Left lung (tissue), 10 donors: Measurements from ENCODE around the gene PAQR6. TPM values are rescaled to one million over a fixed set of nuclear protein-coding genes. Genes with fewer than 3 reads are reported as not detected.

ENCODE experiments used
- ATAC-seq: fragments of 200-7000 bp; cut with Tn5 transposase; one replicate; pipeline ENCODE4 v1.9.1; 2020; ENCODE audit warnings: moderate library complexity
- DNase-seq, 4 donors: peaks; one replicate each; pipeline ENCODE4 v3.0.0-alpha.2; 2013 to 2020
- H3K27ac ChIP-seq, 2 donors: fragments of 200-600 bp; sonication (generic) in 1 of 2; one replicate each; pipeline versions ENCODE4 v1.5.0 to v1.8.0; 2020 to 2021
- H3K27me3 ChIP-seq, 2 donors: fragments of 200-600 bp; sonication (generic) in 1 of 2; one replicate each; pipeline versions ENCODE4 v1.5.0 to v1.8.0; 2020 to 2021
- H3K36me3 ChIP-seq, 2 donors: fragments of 200-600 bp; sonication (generic) in 1 of 2; one replicate each; pipeline versions ENCODE4 v1.5.0 to v1.8.0; 2020 to 2021
- H3K4me1 ChIP-seq, 2 donors: fragments of 200-600 bp; one replicate each; pipeline ENCODE4 v1.8.0; 2021
- H3K4me3 ChIP-seq, 2 donors: fragments of 200-600 bp; sonication (generic) in 1 of 2; one replicate each; pipeline versions ENCODE4 v1.5.0 to v1.8.0; 2020 to 2021; ENCODE audit warnings: mild to moderate bottlenecking in 1 of 2
- H3K9me3 ChIP-seq, 2 donors: fragments of 200-600 bp; sonication (generic) in 1 of 2; one replicate each; pipeline versions ENCODE4 v1.5.0 to v1.8.0; 2020 to 2021
- intact Hi-C, 2 donors: fragments of 100-400 bp; cut with DNase I; formaldehyde crosslinking; loops; one replicate each; pipeline versions ENCODE4 v1.11.2 to v1.14.2; 2022
- polyA plus RNA-seq, 6 donors: library from polyadenylated mRNA; unstranded; fragments of 120-200 nt; gene quantifications; one replicate each; pipeline ENCODE4 v1.2.1, GENCODE V29; 2013; ENCODE audit not compliant: insufficient read length in 6 of 6
- total RNA-seq, 2 donors: library from RNA; stranded (reverse); fragmentation: NEBNext Ultra II Directional; extraction: Animal tissue kit (Norgen Biotek cat#: 25700); gene quantifications; one replicate each; pipeline ENCODE4 v1.2.1, GENCODE V29; 2021
- TF ChIP-seq, protein P1 (sequence below), 2 donors: fragments of 200-600 bp; sonication (generic) in 1 of 2; IDR thresholded peaks; one replicate each; pipeline versions ENCODE4 v1.5.0 to v1.8.0; 2021; ENCODE audit warnings: antibody characterized with exemption in 2 of 2
- donor health status: DM: no; HTN: yes; CAD: no.
- donor health status: DM: no; HTN: no; CAD: no.

The PAQR6 gene
- total and polyA plus RNA-seq, 8 donors, result 1.4 to 4.0 (median 3.0) TPM

DNA sequence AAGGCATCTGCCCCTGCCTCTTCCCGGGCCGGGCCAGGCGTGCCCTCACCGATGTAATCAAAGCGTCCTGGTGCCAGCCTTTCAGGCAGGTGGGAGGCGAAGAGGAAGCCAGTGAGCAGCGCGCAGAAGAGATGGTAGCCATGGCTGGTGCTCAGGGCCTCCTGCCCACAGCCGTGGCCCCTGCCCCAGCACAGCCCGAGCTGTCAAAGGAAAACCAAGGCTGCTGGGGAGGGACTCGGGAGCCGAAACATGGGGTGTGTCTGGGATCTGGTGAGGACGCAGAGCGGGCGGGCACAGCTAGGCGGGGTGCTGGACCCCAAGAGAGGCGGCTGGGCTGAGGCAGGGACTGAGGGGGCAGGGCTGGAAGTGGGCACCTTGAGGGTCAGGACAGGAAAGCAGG, 3.1 kb downstream of the PAQR6 start:
- Histone ChIP-seq H3K27me3 (peaks cover 0 to 25% of the 10 kb centered on the region in 2 donors), H3K4me3 (no peak overlapping the region), H3K27ac (no peak overlapping the region), H3K4me1 (peaks cover 8 to 32% of the 10 kb centered on the region in 2 donors), H3K9me3 (no peaks in the 10 kb centered on the region), H3K36me3 (peaks cover 0 to 37% of the 10 kb centered on the region in 2 donors)
- intact Hi-C loops, result no loop called here
- ATAC-seq, result no peak
- no peak for DNase-seq
- TF ChIP-seq, protein P1, sequence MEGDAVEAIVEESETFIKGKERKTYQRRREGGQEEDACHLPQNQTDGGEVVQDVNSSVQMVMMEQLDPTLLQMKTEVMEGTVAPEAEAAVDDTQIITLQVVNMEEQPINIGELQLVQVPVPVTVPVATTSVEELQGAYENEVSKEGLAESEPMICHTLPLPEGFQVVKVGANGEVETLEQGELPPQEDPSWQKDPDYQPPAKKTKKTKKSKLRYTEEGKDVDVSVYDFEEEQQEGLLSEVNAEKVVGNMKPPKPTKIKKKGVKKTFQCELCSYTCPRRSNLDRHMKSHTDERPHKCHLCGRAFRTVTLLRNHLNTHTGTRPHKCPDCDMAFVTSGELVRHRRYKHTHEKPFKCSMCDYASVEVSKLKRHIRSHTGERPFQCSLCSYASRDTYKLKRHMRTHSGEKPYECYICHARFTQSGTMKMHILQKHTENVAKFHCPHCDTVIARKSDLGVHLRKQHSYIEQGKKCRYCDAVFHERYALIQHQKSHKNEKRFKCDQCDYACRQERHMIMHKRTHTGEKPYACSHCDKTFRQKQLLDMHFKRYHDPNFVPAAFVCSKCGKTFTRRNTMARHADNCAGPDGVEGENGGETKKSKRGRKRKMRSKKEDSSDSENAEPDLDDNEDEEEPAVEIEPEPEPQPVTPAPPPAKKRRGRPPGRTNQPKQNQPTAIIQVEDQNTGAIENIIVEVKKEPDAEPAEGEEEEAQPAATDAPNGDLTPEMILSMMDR (IDR thresholded peaks at IDR 0.05), result no peak

- H3K4me1 ChIP-seq, result peaks cover 8 to 32% of the 10 kb centered on the region in 2 donors
- H3K27ac ChIP-seq, result no peak overlapping the region
- peaks cover 0 to 37% of the 10 kb centered on the region in 2 donors for H3K36me3 ChIP-seq
- H3K9me3 ChIP-seq, result no peaks in the 10 kb centered on the region
- DNase-seq (no peak), ATAC-seq (no peak)
- H3K27me3 ChIP-seq, result peaks cover 0 to 25% of the 10 kb centered on the region in 2 donors
- no peak overlapping the region for H3K4me3 ChIP-seq
- intact Hi-C loops, result no loop called here
- TF ChIP-seq, protein P1 (IDR thresholded peaks at IDR 0.05), result no peak
Observed at GRCh38 chr1:156244126-156244525, 3.7 kb downstream of the PAQR6 start.

- Histone ChIP-seq H3K27me3 (peaks cover 0 to 25% of the 10 kb centered on the region in 2 donors), H3K27ac (no peak overlapping the region), H3K4me1 (peaks cover 8 to 30% of the 10 kb centered on the region in 2 donors), H3K36me3 (peaks cover 0 to 46% of the 10 kb centered on the region in 2 donors), H3K9me3 (no peaks in the 10 kb centered on the region), H3K4me3 (no peak overlapping the region)
- DNase-seq, result peak in 1 of 4 donors; percentile 43
- intact Hi-C loops, result no loop called here
- TF ChIP-seq, protein P1 (IDR thresholded peaks at IDR 0.05), result no peak
- no peak for ATAC-seq
Observed at GRCh38 chr1:156242738-156243137, 5.1 kb downstream of the PAQR6 start.

DNA sequence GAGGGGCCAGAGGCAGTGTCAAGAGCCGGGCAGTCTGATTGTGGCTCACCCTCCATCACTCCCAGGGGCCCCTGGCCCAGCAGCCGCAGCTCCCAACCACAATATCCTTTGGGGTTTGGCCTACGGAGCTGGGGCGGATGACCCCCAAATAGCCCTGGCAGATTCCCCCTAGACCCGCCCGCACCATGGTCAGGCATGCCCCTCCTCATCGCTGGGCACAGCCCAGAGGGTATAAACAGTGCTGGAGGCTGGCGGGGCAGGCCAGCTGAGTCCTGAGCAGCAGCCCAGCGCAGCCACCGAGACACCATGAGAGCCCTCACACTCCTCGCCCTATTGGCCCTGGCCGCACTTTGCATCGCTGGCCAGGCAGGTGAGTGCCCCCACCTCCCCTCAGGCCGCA, 5.9 kb downstream of the PAQR6 start, which contains the start of gene BGLAP:
BGLAP (plus strand) TSS at position 259 of the 400 bp plus-strand sequence; CDS start at position 307, 48 bp downstream.
- H3K27ac ChIP-seq, result no peak within 1 kb of the TSS
- H3K36me3 ChIP-seq, result peaks cover 0 to 54% of the 10 kb centered on the region in 2 donors
- intact Hi-C loops, result no loop called here
- peak in 1 of 4 donors; percentile 53 for DNase-seq
- peaks cover 0 to 25% of the 10 kb centered on the region in 2 donors for H3K27me3 ChIP-seq
- no peak within 1 kb of the TSS for H3K4me3 ChIP-seq
- TF ChIP-seq, protein P1 (IDR thresholded peaks at IDR 0.05), result no peak
- no peaks in the 10 kb centered on the region for H3K9me3 ChIP-seq
- peaks cover 8 to 22% of the 10 kb centered on the region in 2 donors for H3K4me1 ChIP-seq
- ATAC-seq, result no peak

- Histone ChIP-seq H3K9me3 (no peaks in the 10 kb centered on the region), H3K36me3 (peaks cover 0 to 60% of the 10 kb centered on the region in 2 donors), H3K4me1 (peaks cover 8 to 16% of the 10 kb centered on the region in 2 donors), H3K27ac (no peak overlapping the region), H3K4me3 (no peak overlapping the region), H3K27me3 (peaks cover 0 to 20% of the 10 kb centered on the region in 2 donors)
- TF ChIP-seq, protein P1 (IDR thresholded peaks at IDR 0.05), result no peak
- ATAC-seq, result no peak
- intact Hi-C loops, result no loop called here
- DNase-seq, result peak in 1 of 4 donors; percentile 75
Observed at GRCh38 chr1:156241311-156241811, 6.5 kb downstream of the PAQR6 start.
